ENCODE results near the gene CHPT1.
A peak's percentile ranks its signal among the peaks of the same experiment; 100 is the strongest.
"Not testable (repeated sequence)": the region's sequence is repeated elsewhere in the genome, so short reads cannot be mapped to it uniquely, and the experiment has no call there.

Gene CHPT1

DNA sequence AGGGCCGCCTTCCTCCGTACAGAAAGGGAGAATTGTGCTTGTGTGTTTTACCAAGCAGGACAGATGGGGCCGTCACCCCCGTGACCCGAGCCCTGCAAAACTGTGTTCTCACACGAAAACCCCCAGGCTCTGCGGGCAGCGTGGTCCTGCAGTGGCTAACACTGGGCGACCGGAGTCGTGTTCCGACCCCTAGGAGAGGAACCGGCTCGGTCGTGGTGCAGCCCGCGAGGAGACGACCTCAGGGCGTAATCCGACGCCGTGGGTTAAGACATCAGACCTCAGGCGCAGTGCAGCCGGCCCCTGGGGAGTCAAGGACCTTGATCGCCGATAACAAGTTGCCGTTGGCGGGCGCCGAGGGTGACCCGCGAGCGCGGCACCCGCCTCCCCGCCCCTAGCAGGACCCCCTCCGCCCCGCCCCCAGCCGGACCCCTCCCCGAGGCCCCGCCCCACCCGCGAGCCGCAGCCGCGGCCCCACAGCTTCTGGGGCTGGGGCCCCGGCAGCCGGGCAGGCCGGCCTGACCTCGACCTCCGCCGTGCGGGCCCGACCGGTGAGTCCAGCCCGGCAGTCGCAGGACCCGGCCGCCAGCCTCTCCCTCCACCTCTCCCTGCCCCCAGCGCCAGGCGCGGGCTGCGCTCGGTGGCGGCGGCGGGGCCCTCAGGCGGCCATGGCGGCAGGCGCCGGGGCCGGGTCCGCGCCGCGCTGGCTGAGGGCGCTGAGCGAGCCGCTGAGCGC is at the start of gene CHPT1:
Gene CHPT1 (plus strand): TSS at position 444 of the 733 bp plus-strand sequence. CDS start 222 bp downstream, at position 666.
- peak; percentile 8 to 37 for DNase-seq (ENCODE audit: low read depth in 2 of 2)

DNA sequence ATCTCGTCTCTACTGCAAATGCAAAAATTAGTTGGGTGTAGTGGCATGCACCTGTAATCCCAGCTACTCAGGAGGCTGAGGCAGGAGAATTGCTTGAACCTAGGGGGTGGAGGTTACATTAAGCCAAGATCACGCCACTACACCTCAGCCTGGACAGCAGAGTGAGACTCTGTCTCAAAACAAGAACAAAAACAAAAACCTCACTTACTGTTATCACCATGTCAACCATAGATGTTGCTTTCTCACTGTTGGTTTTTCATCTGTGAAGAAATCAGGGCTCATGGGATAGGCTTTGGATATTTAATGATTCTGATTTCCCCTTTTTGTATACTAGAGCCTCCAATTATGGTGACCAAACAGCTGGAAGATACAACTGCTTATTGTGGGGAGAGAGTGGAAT is 49.7 kb upstream of the CHPT1 start:
- no peak for DNase-seq (ENCODE audit: low read depth in 2 of 2)

- DNase-seq (ENCODE audit: low read depth in 2 of 2): no peak
Measured at GRCh38 chr12:101648195-101648594, 49.2 kb upstream of the CHPT1 start.

DNA sequence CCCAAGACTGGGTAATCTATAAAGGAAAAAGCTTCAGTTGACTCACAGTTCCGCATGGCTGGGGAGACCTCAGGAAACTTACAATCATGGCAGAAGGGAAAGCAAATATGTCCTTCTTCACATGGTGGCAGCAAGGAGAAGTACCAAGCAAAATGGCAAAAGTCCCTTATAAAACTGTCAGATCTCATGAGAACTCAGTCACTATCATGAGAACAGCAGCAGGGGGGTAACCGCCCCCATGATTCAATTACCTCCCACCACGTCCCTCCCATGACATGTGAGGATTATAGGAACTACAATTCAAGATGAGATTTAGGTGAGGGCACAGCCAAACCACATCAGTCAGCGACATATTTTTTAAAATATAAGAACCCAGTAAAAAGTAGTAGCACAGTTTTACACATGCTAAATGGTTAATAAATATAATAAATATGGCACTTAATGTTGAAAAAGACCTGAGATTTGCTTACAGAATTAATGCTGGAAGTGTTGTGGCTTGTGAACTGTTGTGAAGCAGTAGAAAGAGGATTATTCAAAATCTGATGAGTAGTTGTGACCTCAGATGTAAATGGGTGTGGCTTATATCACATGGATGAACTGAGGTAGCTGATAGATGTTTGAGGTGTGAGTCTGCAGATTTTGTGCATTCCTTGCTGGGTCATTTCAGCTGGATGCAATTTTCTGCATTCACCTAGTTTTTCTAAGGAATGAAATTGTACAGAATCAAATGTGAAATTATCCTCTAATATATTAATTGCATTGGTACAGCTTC is 46.9 kb upstream of the CHPT1 start:
- no peak for DNase-seq (ENCODE audit: low read depth in 2 of 2)

- no peak for DNase-seq (ENCODE audit: low read depth in 2 of 2)
Measured at GRCh38 chr12:101653030-101653429, 44.4 kb upstream of the CHPT1 start.

DNA sequence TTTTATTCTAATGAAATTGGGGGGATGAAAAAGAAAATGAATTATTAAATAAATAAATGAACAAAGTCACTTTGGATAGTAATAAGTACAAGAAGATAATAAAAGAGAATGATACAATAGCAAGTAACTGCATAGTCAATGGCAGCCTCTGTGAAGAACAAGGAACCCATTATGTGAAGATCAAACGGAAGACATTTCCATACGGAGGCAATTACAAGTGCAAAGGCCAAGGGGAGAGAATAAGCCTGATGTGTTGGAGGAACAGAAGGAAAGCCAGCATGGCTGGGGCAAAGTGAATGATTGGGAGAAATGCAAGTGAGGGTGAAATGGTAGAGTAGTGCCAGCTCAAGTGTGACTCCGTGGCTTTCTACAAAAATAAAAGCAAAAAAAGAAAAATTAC is 43.9 kb upstream of the CHPT1 start:
- DNase-seq (ENCODE audit: low read depth in 2 of 2): no peak

DNA sequence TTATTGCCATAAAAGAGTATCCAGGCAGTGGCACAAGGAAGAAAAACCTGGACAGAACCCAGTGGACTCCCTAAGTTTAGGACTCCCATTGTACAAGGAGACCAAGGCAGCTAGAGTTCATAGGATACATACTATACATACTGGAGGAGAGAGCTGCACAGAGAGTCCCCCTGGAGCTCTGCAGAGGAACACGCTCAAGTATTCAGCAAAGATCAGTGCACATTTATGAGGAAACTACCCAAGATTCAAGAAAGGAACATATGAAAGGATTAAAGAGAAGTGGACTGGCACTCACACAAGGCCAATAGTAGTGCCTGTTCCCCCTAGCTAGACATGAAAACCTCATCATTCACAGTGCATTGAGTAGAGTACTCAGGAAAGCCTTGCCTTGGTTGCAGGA is 43.0 kb upstream of the CHPT1 start:
- DNase-seq (ENCODE audit: low read depth in 2 of 2): no peak

- DNase-seq (ENCODE audit: low read depth in 2 of 2): no peak
Measured at GRCh38 chr12:101655393-101655792, 42.0 kb upstream of the CHPT1 start.

- not testable (repeated sequence) for DNase-seq (ENCODE audit: low read depth in 2 of 2)
Measured at GRCh38 chr12:101660662-101661061, 36.8 kb upstream of the CHPT1 start.

DNA sequence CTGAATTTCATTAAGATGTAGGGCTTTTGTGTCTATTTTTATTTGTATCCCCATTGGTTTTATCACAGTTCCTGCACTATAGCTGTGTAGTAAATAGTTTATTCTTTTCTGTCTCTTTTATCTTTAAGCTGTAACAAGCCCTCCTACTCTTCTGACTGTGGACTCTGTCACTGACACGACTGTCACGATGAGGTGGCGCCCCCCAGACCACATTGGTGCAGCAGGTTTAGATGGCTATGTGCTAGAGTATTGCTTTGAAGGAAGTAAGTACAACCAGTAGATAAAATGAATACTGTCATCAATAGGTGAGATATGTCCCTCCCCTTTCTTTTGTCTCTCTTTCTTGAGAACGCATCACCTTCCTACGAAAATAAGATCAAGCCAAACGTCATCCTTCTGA is 34.1 kb upstream of the CHPT1 start:
- no peak for DNase-seq (ENCODE audit: low read depth in 2 of 2)

DNA sequence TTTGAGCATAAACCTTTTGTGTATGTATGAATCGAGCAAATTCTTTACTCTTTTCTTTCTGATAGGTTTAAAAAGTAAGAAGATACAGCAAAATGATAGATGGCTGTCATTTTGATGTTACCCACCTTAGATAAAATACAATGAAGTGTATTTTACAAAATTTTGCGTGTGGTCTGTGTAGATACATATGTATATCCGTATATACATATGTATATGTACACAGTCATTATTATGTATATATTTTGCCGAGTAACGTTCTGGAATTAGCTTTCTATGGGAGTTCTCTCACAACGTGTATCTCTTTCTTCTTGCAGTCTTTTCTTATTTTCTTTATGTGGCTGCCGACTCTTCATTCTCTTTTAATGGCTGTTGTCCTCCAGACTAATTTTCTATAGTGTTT is 32.4 kb upstream of the CHPT1 start:
- DNase-seq (ENCODE audit: low read depth in 2 of 2): no peak

DNA sequence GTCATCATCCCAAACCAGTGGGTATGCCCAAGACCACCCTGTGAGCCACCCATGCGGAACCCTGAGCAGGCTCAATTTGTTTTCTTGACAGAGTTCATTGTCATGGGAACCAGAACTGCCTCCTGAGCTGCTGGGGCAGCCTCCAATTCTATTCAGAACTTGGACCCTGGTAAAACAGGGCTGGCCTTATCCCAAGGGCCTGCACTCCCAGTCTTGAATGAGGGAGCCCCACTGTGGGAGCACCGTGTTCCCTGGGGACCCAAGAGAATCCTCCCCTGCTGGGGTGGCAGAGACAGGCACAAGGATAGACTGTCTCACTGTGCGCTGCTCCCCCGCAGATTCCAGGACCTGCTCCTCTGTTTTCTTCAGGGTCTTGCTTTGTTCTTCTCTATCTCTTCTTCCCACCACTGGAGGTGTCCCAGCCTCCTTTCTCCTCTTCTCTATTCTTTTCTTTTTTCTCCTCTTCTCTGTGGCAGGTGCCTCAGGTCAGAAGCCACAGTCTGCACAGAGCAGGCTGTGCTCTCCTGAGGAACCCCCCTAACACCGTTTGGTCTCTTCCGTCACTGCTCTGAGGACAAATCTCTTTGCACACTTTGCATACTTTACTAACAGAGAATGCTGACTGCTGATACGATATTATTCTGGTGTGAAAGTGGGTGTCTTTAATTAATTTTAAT is 31.2 kb upstream of the CHPT1 start:
- no peak for DNase-seq (ENCODE audit: low read depth in 2 of 2)

GRCh38 chr12:101667591-101667990 is 29.8 kb upstream of the CHPT1 start:
- no peak for DNase-seq (ENCODE audit: low read depth in 2 of 2)

DNA sequence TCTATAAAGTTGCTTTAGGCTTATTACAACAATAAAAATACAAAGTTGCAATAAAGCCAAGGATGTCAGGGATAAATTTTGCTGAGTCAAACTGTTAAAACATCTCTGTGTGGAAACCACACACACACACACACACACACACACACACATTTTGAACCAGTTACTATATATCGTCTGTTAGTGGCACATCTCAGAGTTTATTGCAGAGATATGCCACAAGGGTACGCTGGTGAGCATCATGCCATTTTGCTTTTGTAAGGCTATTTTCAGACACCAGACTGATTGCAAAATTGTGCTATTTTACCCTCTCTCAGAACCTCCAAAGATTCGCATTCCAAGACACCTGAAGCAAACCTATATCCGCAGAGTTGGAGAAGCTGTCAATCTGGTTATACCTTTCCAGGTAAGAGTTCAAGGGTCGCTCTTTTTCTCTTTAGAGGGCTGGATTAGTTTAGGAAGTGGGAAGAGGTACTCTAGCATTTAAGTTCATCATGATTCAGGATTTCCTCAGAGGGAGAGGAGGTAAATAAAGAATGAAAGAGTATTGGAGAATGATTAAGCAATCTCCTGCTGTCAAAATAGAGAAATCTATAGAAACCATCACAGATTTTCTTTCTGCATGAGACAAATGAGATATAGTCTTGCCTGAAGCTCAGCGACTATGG is 27.3 kb upstream of the CHPT1 start:
- peak in 1 of 2 donors; percentile 1 for DNase-seq (ENCODE audit: low read depth in 2 of 2)

DNA sequence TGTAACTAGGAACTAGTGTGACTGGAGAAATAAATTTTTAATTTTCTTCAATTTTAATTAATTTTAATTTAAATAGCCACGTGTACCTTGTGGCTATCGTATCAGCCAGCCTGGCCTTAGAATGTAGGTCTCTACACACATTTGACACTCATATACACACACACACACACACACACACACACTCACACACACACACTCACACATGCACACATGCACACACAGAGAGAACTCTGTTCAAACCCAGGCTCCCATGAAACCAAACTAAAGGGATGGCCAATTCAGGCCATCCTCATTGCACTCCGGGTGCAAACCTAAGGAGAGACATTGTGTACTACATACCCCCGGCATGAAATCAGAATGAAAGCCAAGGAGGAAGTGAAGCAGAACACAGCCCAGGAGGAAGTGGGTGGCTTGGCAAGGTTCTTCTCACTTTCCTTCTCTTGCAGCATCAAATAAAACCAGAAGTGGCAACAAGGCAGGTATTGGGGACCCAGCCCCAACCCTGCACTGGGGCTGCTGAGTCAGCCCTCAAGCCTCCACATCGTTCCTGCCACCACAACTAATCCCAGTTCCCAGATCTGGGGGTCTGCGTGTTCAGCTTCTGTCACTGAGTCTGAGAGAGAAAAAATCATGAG is 26.2 kb upstream of the CHPT1 start:
- peak in 1 of 2 donors; percentile 1 for DNase-seq (ENCODE audit: low read depth in 2 of 2)

DNA sequence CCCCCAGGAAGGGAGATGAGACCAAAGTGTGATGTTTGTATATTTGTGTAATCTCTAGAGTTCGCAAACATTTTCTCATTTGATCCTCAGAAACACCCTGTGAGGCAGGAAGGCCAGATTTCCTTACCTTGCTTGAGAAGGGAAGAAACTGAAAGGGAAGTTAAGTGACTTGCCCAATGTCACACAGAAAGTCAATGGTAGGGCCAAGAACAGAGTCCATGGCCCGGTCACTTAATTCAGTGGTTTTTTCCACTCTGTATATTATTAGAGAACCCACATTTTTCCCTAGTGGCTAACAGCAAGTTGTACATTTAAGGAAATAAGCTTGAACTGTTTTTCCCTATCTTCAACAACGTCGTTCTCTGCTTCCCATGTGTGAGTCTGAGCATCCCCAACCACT is 25.6 kb upstream of the CHPT1 start:
- DNase-seq (ENCODE audit: low read depth in 2 of 2): no peak

DNA sequence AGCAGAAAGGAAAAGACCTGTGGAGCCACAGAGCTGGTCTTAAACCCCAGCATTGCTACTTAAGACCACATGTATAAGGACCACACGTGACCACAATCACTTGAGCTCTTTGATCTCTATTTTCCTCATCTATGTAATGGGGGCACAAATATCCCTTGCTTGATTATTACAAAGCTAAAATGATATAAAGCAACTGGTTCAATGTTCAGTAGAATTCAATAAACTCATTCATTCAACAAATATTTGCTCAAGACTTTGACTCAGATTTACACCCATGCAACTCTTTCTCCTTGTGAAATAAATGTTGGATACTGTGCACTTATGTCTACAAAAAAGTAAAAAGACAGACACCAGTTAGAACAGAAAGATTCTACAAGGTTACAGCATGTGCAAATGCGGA is 21.9 kb upstream of the CHPT1 start:
- no peak for DNase-seq (ENCODE audit: low read depth in 2 of 2)

DNA sequence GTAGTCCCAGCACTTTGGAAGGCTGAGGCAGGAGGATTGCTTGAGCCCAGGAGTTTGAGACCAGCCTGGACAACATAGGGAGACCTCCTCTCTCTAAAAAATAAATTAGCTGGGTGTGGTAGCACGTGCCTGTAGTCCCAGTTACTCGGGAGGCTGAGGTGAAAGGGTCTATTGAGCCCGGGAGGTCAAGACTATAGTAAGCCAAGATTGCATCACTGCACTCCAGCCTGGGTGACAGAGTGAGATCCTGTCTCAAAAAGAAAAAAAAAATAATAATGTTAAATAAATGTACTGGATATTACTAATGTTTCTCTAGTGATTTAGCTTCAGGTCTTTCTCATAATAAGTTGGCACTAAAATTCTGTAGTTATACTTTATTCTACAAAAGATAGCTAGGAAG is 20.9 kb upstream of the CHPT1 start:
- DNase-seq (ENCODE audit: low read depth in 2 of 2): not testable (repeated sequence)

DNA sequence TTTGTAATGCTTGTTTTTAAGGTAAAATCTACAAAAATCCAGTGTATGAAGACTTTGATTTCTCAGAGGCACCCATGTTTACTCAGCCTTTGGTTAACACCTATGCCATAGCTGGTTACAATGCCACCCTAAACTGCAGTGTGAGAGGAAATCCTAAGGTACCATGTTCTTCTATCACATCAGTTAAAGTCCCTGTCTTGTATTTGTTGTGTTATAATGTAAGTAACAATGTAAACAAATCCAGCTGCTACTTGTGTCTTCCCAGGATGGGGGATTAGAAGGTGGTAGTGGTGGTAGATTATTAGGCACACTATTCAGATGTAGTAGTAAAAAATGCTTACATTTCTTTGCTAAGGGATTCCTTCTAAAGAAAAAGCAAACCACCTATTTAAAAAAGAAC is 19.4 kb upstream of the CHPT1 start:
- DNase-seq (ENCODE audit: low read depth in 2 of 2): no peak

DNA sequence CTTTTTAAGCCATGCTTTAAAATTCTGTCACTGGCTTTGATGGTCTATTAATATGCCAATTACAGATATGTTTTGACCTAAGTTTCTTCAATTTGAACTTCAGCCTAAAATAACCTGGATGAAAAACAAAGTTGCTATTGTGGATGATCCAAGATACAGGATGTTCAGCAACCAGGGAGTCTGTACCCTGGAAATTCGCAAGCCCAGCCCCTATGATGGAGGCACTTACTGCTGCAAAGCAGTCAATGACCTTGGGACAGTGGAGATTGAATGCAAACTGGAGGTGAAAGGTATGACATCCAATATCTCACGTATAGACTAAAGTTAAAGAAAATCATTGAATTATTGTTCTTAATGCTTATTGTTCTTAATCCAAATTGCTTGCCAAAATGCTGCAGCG is 17.2 kb upstream of the CHPT1 start:
- DNase-seq (ENCODE audit: low read depth in 2 of 2): no peak

- no peak for DNase-seq (ENCODE audit: low read depth in 2 of 2)
Measured at GRCh38 chr12:101680647-101681046, 16.8 kb upstream of the CHPT1 start.

DNA sequence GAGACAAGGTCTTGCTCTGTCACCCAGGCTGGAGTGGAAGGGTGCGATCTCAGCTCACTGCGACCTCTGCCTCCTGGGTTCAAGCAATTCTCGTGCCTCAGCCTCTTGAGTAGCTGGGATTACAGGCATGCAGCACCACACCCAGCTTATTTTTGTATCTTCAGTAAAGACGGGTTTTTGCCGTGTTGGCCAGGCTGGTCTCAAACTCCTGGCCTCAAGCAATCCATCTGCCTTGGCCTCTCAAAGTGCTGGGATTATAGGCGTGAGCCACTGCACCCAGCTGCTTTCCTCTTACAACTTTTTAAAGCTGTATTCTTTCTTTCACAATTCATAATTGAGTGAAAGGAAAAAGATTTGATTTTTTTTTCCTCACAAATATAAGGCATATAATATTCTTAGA is 15.8 kb upstream of the CHPT1 start:
- not testable (repeated sequence) for DNase-seq (ENCODE audit: low read depth in 2 of 2)

Measured in stimulated activated CD8-positive, alpha-beta memory T cell treated with anti-CD3 and anti-CD28 coated beads, Interleukin-15, amount 100 ng/mL, for 4 hours (primary cell).